HEK293 (cell line): ENCODE results near the gene PEX14.

Experiments used
- CTCF ChIA-PET: fragments of 350-600 bp; formaldehyde crosslinking; extraction: SDS; loops from one replicate; lab custom pipeline; 2021; ENCODE audit warnings: antibody characterized with exemption; lab: Yijun Ruan, JAX
- POLR2A ChIA-PET: fragments of 300-600 bp; formaldehyde crosslinking; extraction: SDS; loops from one replicate; lab custom pipeline; 2020; ENCODE audit warnings: antibody characterized with exemption, inconsistent platforms; lab: Yijun Ruan, JAX
- H3K27ac ChIP-seq: fragments of 200-500 bp; sonication (Bioruptor generic); 2 replicates; pipeline ENCODE4 v1.5.1; 2014; ENCODE audit warnings: low read depth, low read length, control low read depth, inconsistent platforms; ENCODE audit errors: extremely low read depth
- H3K36me3 ChIP-seq, 2 experiments: fragments of 200-500 bp in 1 of 2; sonication (Bioruptor generic) in 1 of 2; 1 replicate in 1 of 2; 2 replicates in 1 of 2; pipeline ENCODE4 v1.5.1; 2014 to 2017; ENCODE audit warnings: inconsistent platforms in 2 of 2, low read length in 2 of 2; ENCODE audit not compliant: control insufficient read depth in 2 of 2, insufficient read depth in 1 of 2
- H3K4me1 ChIP-seq: fragments of 200-500 bp; sonication (Bioruptor generic); 2 replicates; pipeline ENCODE4 v1.5.1; 2014; ENCODE audit warnings: mild to moderate bottlenecking, low read length, inconsistent platforms; ENCODE audit not compliant: control insufficient read depth, insufficient read depth
- H3K4me3 ChIP-seq: 2 replicates; pipeline ENCODE4 v1.5.1; 2011; ENCODE audit warnings: low read depth, mild to moderate bottlenecking, control low read depth, low read length, moderate library complexity
- H3K9me3 ChIP-seq: fragments of 200-500 bp; sonication (Bioruptor generic); 2 replicates; pipeline ENCODE4 v1.5.1; 2014; ENCODE audit warnings: low read depth, low read length, inconsistent platforms; ENCODE audit not compliant: control insufficient read depth, insufficient read depth
- BCL11A ChIP-seq: fragments of 450-650 bp; formaldehyde crosslinking; IDR thresholded peaks from 2 replicates; pipeline ENCODE4 v1.5.1; 2016; ENCODE audit warnings: low read depth, missing biosample characterization, missing genetic modification characterization
- GFI1B ChIP-seq: fragments of 450-650 bp; formaldehyde crosslinking; IDR thresholded peaks from 2 replicates; pipeline ENCODE4 v1.5.1; 2016; ENCODE audit warnings: missing biosample characterization, missing genetic modification characterization
- GLI2 ChIP-seq: fragments of 450-650 bp; formaldehyde crosslinking; IDR thresholded peaks from 2 replicates; pipeline ENCODE4; 2017; ENCODE audit warnings: missing biosample characterization, missing genetic modification characterization, low read depth, borderline replicate concordance
- SALL2 ChIP-seq: fragments of 450-650 bp; formaldehyde crosslinking; IDR thresholded peaks from 2 replicates; pipeline ENCODE4 v1.5.0; 2017; ENCODE audit warnings: missing biosample characterization, mild to moderate bottlenecking, missing genetic modification characterization, borderline replicate concordance
- SP2 ChIP-seq: fragments of 450-650 bp; formaldehyde crosslinking; IDR thresholded peaks from 2 replicates; pipeline ENCODE4 v1.5.1; 2016; ENCODE audit warnings: missing biosample characterization, missing genetic modification characterization
- TRIM28 ChIP-seq: IDR thresholded peaks from 2 replicates; pipeline ENCODE4 v1.6.1; 2011; ENCODE audit warnings: low read length, control low read depth, borderline replicate concordance
- ZFP69B ChIP-seq: fragments of 450-650 bp; formaldehyde crosslinking; IDR thresholded peaks from 2 replicates; pipeline ENCODE4 v1.5.1; 2016; ENCODE audit warnings: missing biosample characterization, missing genetic modification characterization
- ZNF175 ChIP-seq: fragments of 450-650 bp; formaldehyde crosslinking; IDR thresholded peaks from 2 replicates; pipeline ENCODE4 v1.5.1; 2016; ENCODE audit warnings: missing biosample characterization, missing genetic modification characterization
- ZNF184 ChIP-seq: fragments of 450-650 bp; IDR thresholded peaks from 2 replicates; pipeline ENCODE4 v1.5.1; 2018; ENCODE audit warnings: missing biosample characterization, mild to moderate bottlenecking, missing genetic modification characterization
- ZNF2 ChIP-seq: fragments of 450-650 bp; formaldehyde crosslinking; IDR thresholded peaks from 2 replicates; pipeline ENCODE4 v1.5.1; 2016; ENCODE audit warnings: missing biosample characterization, missing genetic modification characterization
- ZNF211 ChIP-seq: fragments of 450-650 bp; formaldehyde crosslinking; IDR thresholded peaks from 2 replicates; pipeline ENCODE4 v1.5.1; 2016; ENCODE audit warnings: low read depth, missing biosample characterization, missing genetic modification characterization
- ZNF423 ChIP-seq: fragments of 450-650 bp; formaldehyde crosslinking; IDR thresholded peaks from 2 replicates; pipeline ENCODE4 v1.5.1; 2016; ENCODE audit warnings: missing biosample characterization, missing genetic modification characterization
- ZNF544 ChIP-seq: fragments of 450-650 bp; formaldehyde crosslinking; IDR thresholded peaks from 2 replicates; pipeline ENCODE4 v1.5.0; 2017; ENCODE audit warnings: missing biosample characterization, missing genetic modification characterization
- ZNF610 ChIP-seq: fragments of 450-650 bp; formaldehyde crosslinking; IDR thresholded peaks from 2 replicates; pipeline ENCODE4 v1.5.1; 2016; ENCODE audit warnings: missing biosample characterization, missing genetic modification characterization, borderline replicate concordance
- ZNF621 ChIP-seq: fragments of 450-650 bp; formaldehyde crosslinking; IDR thresholded peaks from 2 replicates; pipeline ENCODE4 v1.5.1; 2017; ENCODE audit warnings: missing biosample characterization, missing genetic modification characterization
- ZNF776 ChIP-seq: fragments of 450-650 bp; formaldehyde crosslinking; IDR thresholded peaks from 2 replicates; pipeline ENCODE4 v1.5.0; 2017; ENCODE audit warnings: missing biosample characterization, missing genetic modification characterization, borderline replicate concordance
- TF ChIP-seq, protein P1 (sequence below): fragments of 450-650 bp; formaldehyde crosslinking; IDR thresholded peaks from 2 replicates; pipeline ENCODE4 v1.5.1; 2016; ENCODE audit warnings: missing biosample characterization, missing genetic modification characterization
- TF ChIP-seq, protein P2 (sequence below): fragments of 450-650 bp; formaldehyde crosslinking; IDR thresholded peaks from 2 replicates; pipeline ENCODE4 v1.5.1; 2016; ENCODE audit warnings: missing biosample characterization, missing genetic modification characterization
- TF ChIP-seq, protein P3 (sequence below): fragments of 450-650 bp; formaldehyde crosslinking; IDR thresholded peaks from 2 replicates; pipeline ENCODE4 v1.5.1; 2016; ENCODE audit warnings: missing biosample characterization, missing genetic modification characterization
- TF ChIP-seq, protein P4 (sequence below): fragments of 450-650 bp; formaldehyde crosslinking; IDR thresholded peaks from 2 replicates; pipeline ENCODE4 v1.5.1; 2016; ENCODE audit warnings: missing biosample characterization, missing genetic modification characterization, borderline replicate concordance

The PEX14 gene

DNA sequence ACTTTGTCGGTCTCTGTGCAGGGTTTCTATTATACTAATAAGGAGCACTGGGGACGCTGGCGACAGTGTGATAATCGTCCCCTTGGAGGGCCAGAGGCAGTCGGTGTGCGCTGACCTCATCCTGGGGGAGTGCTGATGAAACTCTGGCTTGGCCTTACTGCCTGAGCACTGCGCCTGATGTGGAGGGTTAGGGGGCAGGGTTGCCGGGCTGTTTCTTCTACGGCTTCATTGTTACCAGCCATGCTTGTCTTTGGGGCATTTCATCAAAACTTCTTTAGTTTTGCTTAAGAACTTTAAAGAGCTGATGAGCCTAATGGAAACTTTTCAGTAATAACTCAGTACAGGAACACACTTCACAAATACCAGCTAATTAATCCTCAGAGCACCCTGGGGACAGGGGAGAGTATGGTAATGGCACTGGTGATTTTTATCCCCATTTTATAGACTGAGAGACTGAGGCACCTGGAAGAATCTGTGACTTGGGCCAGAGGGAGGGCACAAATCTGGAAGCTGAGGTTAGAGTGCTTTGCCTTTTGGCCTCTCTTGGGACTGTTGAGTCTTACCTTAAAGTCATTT, 81.8 kb downstream of the PEX14 start (continued):
- TF ChIP-seq, protein P1, sequence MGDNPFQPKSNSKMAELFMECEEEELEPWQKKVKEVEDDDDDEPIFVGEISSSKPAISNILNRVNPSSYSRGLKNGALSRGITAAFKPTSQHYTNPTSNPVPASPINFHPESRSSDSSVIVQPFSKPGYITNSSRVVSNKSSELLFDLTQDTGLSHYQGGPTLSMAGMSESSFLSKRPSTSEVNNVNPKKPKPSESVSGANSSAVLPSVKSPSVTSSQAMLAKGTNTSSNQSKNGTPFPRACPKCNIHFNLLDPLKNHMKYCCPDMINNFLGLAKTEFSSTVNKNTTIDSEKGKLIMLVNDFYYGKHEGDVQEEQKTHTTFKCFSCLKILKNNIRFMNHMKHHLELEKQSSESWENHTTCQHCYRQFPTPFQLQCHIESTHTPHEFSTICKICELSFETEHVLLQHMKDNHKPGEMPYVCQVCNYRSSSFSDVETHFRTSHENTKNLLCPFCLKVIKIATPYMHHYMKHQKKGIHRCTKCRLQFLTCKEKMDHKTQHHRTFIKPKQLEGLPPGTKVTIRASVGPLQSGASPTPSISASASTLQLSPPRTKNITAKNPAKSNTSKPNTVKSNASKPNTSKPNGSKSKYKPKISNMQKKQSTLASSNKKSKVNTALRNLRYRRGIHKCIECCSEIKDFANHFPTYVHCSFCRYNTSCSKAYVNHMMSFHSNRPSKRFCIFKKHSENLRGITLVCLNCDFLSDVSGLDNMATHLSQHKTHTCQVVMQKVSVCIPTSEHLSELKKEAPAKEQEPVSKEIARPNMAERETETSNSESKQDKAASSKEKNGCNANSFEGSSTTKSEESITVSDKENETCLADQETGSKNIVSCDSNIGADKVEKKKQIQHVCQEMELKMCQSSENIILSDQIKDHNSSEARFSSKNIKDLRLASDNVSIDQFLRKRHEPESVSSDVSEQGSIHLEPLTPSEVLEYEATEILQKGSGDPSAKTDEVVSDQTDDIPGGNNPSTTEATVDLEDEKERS: no peak
- TF ChIP-seq ZNF2 (no peak), ZNF621 (tag by site-specific recombination) (no peak), ZFP69B (tag by site-specific recombination) (0 out of 2 replicates have a peak, but pooled peaks have one; percentile 8), ZNF423 (tag by site-specific recombination) (no peak)
- TF ChIP-seq, protein P2, sequence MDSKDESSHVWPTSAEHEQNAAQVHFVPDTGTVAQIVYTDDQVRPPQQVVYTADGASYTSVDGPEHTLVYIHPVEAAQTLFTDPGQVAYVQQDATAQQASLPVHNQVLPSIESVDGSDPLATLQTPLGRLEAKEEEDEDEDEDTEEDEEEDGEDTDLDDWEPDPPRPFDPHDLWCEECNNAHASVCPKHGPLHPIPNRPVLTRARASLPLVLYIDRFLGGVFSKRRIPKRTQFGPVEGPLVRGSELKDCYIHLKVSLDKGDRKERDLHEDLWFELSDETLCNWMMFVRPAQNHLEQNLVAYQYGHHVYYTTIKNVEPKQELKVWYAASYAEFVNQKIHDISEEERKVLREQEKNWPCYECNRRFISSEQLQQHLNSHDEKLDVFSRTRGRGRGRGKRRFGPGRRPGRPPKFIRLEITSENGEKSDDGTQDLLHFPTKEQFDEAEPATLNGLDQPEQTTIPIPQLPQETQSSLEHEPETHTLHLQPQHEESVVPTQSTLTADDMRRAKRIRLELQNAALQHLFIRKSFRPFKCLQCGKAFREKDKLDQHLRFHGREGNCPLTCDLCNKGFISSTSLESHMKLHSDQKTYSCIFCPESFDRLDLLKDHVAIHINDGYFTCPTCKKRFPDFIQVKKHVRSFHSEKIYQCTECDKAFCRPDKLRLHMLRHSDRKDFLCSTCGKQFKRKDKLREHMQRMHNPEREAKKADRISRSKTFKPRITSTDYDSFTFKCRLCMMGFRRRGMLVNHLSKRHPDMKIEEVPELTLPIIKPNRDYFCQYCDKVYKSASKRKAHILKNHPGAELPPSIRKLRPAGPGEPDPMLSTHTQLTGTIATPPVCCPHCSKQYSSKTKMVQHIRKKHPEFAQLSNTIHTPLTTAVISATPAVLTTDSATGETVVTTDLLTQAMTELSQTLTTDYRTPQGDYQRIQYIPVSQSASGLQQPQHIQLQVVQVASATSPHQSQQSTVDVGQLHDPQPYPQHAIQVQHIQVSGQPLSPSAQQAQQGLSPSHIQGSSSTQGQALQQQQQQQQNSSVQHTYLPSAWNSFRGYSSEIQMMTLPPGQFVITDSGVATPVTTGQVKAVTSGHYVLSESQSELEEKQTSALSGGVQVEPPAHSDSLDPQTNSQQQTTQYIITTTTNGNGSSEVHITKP (tag by site-specific recombination): no peak
- TF ChIP-seq, all 188 proteins: peak for 5

DNA sequence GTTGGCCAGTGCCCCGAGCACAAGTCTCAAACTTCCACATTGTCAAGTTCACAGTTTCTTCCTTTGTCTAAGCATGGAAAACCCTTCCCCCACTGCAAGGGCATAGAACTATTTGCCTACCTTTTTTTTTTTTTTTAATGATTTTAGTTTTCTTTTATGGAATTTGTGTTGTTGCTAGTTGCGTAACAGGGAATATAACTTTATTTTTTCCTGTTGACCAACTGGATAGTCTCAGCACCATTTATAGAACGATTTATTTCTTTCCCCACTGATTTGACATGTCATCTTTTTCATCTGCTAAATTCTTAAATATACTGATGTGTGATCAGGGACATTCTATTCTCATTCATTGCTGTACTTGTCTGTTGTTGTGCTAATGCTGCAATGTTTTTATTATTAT, 83.0 kb downstream of the PEX14 start:
- H3K27ac ChIP-seq: no peak overlapping the region
- TF ChIP-seq, protein P3, sequence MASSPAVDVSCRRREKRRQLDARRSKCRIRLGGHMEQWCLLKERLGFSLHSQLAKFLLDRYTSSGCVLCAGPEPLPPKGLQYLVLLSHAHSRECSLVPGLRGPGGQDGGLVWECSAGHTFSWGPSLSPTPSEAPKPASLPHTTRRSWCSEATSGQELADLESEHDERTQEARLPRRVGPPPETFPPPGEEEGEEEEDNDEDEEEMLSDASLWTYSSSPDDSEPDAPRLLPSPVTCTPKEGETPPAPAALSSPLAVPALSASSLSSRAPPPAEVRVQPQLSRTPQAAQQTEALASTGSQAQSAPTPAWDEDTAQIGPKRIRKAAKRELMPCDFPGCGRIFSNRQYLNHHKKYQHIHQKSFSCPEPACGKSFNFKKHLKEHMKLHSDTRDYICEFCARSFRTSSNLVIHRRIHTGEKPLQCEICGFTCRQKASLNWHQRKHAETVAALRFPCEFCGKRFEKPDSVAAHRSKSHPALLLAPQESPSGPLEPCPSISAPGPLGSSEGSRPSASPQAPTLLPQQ: no peak
- TF ChIP-seq ZNF175 (tag by site-specific recombination): no peak
- no peak for TF ChIP-seq GFI1B
- no peak for TF ChIP-seq ZNF211 (tag by site-specific recombination)
- no peak for TF ChIP-seq BCL11A (tag by site-specific recombination)
- TF ChIP-seq ZNF544: no peak
- no peak for TF ChIP-seq ZNF610
- no peak for TF ChIP-seq ZNF184
- TF ChIP-seq ZNF776 (tag by site-specific recombination): no peak
- no peak for TF ChIP-seq GLI2 (tag by site-specific recombination)
- TF ChIP-seq, protein P4, sequence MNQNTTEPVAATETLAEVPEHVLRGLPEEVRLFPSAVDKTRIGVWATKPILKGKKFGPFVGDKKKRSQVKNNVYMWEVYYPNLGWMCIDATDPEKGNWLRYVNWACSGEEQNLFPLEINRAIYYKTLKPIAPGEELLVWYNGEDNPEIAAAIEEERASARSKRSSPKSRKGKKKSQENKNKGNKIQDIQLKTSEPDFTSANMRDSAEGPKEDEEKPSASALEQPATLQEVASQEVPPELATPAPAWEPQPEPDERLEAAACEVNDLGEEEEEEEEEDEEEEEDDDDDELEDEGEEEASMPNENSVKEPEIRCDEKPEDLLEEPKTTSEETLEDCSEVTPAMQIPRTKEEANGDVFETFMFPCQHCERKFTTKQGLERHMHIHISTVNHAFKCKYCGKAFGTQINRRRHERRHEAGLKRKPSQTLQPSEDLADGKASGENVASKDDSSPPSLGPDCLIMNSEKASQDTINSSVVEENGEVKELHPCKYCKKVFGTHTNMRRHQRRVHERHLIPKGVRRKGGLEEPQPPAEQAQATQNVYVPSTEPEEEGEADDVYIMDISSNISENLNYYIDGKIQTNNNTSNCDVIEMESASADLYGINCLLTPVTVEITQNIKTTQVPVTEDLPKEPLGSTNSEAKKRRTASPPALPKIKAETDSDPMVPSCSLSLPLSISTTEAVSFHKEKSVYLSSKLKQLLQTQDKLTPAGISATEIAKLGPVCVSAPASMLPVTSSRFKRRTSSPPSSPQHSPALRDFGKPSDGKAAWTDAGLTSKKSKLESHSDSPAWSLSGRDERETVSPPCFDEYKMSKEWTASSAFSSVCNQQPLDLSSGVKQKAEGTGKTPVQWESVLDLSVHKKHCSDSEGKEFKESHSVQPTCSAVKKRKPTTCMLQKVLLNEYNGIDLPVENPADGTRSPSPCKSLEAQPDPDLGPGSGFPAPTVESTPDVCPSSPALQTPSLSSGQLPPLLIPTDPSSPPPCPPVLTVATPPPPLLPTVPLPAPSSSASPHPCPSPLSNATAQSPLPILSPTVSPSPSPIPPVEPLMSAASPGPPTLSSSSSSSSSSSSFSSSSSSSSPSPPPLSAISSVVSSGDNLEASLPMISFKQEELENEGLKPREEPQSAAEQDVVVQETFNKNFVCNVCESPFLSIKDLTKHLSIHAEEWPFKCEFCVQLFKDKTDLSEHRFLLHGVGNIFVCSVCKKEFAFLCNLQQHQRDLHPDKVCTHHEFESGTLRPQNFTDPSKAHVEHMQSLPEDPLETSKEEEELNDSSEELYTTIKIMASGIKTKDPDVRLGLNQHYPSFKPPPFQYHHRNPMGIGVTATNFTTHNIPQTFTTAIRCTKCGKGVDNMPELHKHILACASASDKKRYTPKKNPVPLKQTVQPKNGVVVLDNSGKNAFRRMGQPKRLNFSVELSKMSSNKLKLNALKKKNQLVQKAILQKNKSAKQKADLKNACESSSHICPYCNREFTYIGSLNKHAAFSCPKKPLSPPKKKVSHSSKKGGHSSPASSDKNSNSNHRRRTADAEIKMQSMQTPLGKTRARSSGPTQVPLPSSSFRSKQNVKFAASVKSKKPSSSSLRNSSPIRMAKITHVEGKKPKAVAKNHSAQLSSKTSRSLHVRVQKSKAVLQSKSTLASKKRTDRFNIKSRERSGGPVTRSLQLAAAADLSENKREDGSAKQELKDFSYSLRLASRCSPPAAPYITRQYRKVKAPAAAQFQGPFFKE (tag by site-specific recombination): no peak
- TF ChIP-seq TRIM28: no peak
- no peak for TF ChIP-seq SP2 (tag by site-specific recombination)
- no peak for TF ChIP-seq SALL2 (tag by site-specific recombination)
- no peak overlapping the region for H3K4me3 ChIP-seq
- CTCF ChIA-PET: no interaction called here
- H3K4me1 ChIP-seq: peaks cover 7% of the 10 kb centered on the region; the same call in 1 of the 2 replicates
- H3K9me3 ChIP-seq: no peaks in the 10 kb centered on the region
- POLR2A ChIA-PET: no interaction called here
- no peaks in the 10 kb centered on the region for H3K36me3 ChIP-seq
